Measurements from ENCODE around the gene CLN5. TPM values are rescaled to one million over a fixed set of nuclear protein-coding genes. Genes with fewer than 3 reads are reported as not detected.

Gene CLN5
- 9.2 and 14.1 TPM in 2 replicates for polyA plus RNA-seq

DNA sequence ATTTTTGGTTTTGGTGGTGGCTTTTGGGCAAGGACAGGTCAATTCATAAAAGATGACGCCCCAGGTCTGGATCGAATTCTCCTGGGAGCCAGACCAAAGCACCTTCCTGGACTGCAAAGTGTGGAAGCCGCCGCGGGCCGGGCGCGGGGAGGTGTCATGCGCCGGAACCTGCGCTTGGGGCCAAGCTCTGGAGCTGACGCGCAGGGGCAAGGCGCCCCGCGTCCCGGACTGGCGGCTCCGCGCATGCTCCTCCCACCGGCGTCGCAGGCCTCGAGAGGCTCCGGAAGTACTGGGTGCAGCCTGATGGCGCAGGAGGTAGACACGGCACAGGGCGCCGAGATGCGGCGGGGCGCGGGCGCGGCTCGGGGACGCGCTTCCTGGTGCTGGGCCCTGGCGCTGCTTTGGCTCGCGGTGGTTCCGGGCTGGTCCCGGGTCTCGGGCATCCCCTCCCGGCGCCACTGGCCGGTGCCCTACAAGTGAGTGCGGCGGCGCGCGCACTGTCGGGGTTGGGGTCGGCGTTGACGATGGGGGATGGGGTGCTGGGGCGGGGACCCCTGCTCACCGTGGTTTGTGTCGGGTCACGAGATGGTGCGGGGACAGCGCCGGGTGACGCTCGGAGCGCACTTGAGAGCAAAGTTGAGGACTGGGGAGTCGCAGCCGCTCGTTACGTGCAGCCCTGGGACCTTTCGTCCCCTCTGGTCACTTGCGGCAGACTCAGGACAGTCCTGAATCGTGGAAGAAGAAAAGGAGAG lies at the start of gene CLN5:
TSS of gene CLN5 (plus strand) at position 286 of the 752 bp plus-strand sequence. CDS start at position 304, 18 bp downstream.

DNA sequence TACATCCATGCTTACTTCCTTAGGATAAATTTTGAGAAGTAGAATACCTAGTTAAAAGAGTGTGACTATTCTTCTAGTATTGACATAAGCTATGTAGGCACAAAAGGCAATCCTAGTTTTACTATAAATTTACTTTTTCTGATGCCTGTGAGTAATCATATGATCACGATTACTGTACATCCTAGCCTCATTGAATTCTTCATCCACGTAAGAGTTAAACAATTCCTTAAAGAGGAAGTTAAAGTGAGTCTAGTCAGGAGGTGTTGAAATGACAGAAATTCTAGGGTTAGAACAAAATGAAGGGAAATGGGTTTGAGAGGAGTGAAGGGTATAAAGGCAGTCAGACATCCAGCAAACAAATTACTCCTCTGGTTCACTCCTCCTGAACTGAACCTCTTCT lies 43.7 kb upstream of the CLN5 start, which contains the start of gene ACOD1:
TSS of gene ACOD1 (plus strand) at position 363 of the 400 bp plus-strand sequence. CDS start 48 bp downstream, outside the sequence.

DNA sequence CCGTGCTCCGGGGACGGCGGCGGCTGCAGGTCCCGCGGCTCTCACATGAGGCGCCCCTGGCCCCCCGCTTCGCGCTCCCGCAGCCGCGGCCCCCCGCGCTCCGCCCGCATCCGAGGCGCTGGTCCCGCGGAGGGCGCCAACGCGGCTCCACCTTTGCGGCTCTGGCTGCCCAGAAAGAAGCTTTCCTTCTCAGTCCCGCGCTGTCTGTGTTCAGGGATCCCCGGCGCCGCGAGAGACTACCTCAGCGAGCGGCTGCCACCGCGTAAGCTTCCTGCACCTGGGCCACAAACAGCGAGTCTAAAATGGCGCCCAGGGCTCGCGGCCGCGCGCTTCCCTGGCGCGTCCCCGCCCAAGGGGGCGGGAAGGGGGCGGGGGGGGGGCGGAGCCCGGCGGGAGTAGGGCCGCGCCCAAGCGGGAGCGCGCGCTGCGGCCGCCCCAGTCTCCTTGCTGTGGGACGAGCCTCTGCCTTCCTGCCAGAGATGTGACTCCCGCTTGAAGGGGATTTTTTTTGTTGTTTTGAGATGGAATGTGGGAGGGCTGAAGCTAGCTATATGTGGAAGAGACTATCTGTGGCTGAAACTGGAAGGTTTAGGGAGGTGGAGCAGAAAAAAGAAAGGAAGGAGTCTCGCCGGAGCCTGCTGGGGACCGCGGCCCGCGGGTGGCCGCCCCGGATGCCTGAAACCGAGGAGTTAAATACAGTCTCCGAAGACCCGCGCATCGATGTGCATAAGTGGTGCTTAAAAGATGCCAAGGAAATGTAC lies 35.2 kb downstream of the CLN5 start, which contains the start of gene FBXL3:
TSS of gene FBXL3 (minus strand) at position 299 of the 761 bp plus-strand sequence. CDS start 5,299 bp downstream, outside the sequence.

Other genes starting within 250 kb of the CLN5 start
- 377 and 553 TPM in 2 replicates for gene KCTD12, start 105.7 kb upstream of the CLN5 start, polyA plus RNA-seq
- gene ACOD1, start 43.6 kb upstream of the CLN5 start, polyA plus RNA-seq: not detected in 2 replicates
- 151 and 164 TPM in 2 replicates for gene FBXL3, start 35.1 kb downstream of the CLN5 start, polyA plus RNA-seq